Activated naive CD4-positive, alpha-beta T cell treated with anti-CD3 and anti-CD28 coated beads for 36 hours (primary cell): ENCODE measurements around the gene ADAMTSL1. TPM values are rescaled to one million over a fixed set of nuclear protein-coding genes. Genes with fewer than 3 reads are reported as not detected.

Experiments used
- CTCF ChIA-PET: fragments of 350-600 bp; sonication (Branson Sonifier 250); formaldehyde crosslinking; loops from one replicate; lab custom pipeline; 2021; ENCODE audit warnings: antibody characterized with exemption; lab: Charles Lee
- DNase-seq: peaks from one replicate; pipeline ENCODE4 v3.0.0-alpha.2; 2020
- H3K27ac Mint-ChIP-seq: one replicate; pipeline ENCODE4 v1.8.0; 2021; ENCODE audit warnings: mild to moderate bottlenecking, mixed read lengths
- H3K27me3 Mint-ChIP-seq: one replicate; pipeline ENCODE4 v1.8.0; 2021; ENCODE audit warnings: low read depth, mixed read lengths
- H3K36me3 Mint-ChIP-seq: one replicate; pipeline ENCODE4 v1.8.0; 2021; ENCODE audit warnings: low read depth, mixed read lengths
- H3K4me1 Mint-ChIP-seq: one replicate; pipeline ENCODE4 v1.8.0; 2021; ENCODE audit warnings: low read depth, mixed read lengths
- H3K4me3 Mint-ChIP-seq: one replicate; pipeline ENCODE4 v1.8.0; 2021; ENCODE audit warnings: mild to moderate bottlenecking, moderate library complexity, mixed read lengths
- H3K9me3 Mint-ChIP-seq: one replicate; pipeline ENCODE4 v1.8.0; 2021; ENCODE audit warnings: mixed read lengths
- intact Hi-C: fragments of 100-400 bp; cut with micrococcal nuclease; formaldehyde crosslinking; loops from one replicate; pipeline ENCODE4 v1.15.1; 2023
- total RNA-seq, 2 experiments: library from RNA; stranded (reverse); gene quantifications; one replicate each; pipeline ENCODE4 v1.2.3, GENCODE V29; 2021

Gene ADAMTSL1
- total RNA-seq, 2 experiments from 2014 or later = not detected

DNA sequence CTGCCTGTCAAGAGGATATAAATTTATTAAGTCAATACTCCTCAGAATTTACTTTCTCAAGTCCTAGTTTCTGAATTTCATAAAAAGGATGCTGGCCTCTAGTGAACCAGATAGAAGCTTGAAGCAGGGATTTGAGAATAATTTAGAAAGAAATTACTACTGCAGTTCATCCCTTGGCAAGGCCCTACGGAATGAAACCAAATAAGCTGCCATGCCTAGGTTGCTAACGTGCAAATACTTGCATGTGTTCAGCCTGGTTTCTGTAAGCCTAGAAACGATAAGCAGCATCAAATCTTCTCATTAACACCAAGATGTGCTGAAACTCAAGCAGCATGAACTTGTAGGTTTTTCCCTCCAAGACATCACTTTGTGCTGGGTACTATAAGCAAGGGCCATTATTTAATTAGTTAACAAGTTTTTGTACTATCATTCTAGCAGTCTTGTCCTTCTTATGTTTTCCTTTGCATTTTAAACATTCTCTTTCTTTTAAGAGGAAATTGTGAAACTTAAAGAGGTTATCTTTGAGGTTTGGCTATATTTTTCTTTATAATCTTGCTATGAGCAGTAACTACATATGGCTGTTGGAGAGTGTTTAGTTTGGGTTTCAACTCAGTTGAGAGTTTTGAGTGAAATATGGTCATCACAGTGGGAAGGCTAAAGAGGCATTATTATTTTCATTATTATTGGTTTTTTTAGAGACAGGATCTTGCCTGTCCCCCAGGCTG lies 71.8 kb downstream of the ADAMTSL1 start:
- DNase-seq = no peak
- Mint-ChIP-seq H3K9me3 (no peaks in the 10 kb centered on the region), H3K27ac (no peak overlapping the region), H3K27me3 (no peaks in the 10 kb centered on the region), H3K4me3 (no peak overlapping the region), H3K4me1 (no peaks in the 10 kb centered on the region), H3K36me3 (no peaks in the 10 kb centered on the region)
- CTCF ChIA-PET = no interaction called here
- intact Hi-C loops = no loop called here

GRCh38 chr9:18548456-18548855 lies 74.5 kb downstream of the ADAMTSL1 start:
- intact Hi-C loops = no loop called here
- no peaks in the 10 kb centered on the region for H3K36me3 Mint-ChIP-seq
- H3K27ac Mint-ChIP-seq = no peak overlapping the region
- H3K9me3 Mint-ChIP-seq = no peaks in the 10 kb centered on the region
- CTCF ChIA-PET = interaction anchor here (0.6 kb wide), 1 partner anchor 465 kb away, joined by 3 read pairs; no protein-coding TSS in a partner anchor
- no peak for DNase-seq
- H3K4me1 Mint-ChIP-seq = no peaks in the 10 kb centered on the region
- no peaks in the 10 kb centered on the region for H3K27me3 Mint-ChIP-seq
- H3K4me3 Mint-ChIP-seq = no peak overlapping the region

GRCh38 chr9:18549772-18550171 lies 75.8 kb downstream of the ADAMTSL1 start:
- H3K27me3 Mint-ChIP-seq = no peaks in the 10 kb centered on the region
- no peaks in the 10 kb centered on the region for H3K36me3 Mint-ChIP-seq
- no peak overlapping the region for H3K4me3 Mint-ChIP-seq
- CTCF ChIA-PET = interaction anchor here (0.6 kb wide), 1 partner anchor 18 kb away, joined by 3 read pairs; no protein-coding TSS in a partner anchor
- H3K27ac Mint-ChIP-seq = no peak overlapping the region
- intact Hi-C loops = no loop called here
- no peaks in the 10 kb centered on the region for H3K9me3 Mint-ChIP-seq
- no peaks in the 10 kb centered on the region for H3K4me1 Mint-ChIP-seq
- DNase-seq = no peak

DNA sequence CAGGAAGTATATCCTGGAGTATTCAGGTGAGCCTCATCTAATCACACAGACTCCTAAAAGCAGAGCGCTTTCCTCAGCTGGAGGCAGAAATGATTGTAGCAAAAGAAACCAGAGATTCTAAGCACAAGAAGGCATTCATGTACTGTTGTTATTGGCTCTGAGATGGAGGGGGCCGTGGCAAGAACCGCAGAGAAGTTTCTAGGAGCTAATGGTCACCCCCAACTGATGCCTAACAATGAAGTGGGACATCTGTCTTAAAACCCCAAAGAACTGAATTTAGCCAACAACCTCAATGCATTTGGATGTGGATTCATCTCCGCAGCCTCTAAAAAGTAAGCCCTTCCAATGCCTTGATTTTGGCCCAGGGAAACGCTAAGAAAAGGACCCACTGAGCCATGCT lies 76.3 kb downstream of the ADAMTSL1 start:
- Mint-ChIP-seq H3K9me3 (no peaks in the 10 kb centered on the region), H3K27me3 (no peaks in the 10 kb centered on the region), H3K4me3 (no peak overlapping the region), H3K4me1 (no peaks in the 10 kb centered on the region), H3K27ac (no peak overlapping the region), H3K36me3 (no peaks in the 10 kb centered on the region)
- DNase-seq = no peak
- intact Hi-C loops = no loop called here
- CTCF ChIA-PET = interaction anchor here (0.6 kb wide), 1 partner anchor 18 kb away, joined by 3 read pairs; no protein-coding TSS in a partner anchor

DNA sequence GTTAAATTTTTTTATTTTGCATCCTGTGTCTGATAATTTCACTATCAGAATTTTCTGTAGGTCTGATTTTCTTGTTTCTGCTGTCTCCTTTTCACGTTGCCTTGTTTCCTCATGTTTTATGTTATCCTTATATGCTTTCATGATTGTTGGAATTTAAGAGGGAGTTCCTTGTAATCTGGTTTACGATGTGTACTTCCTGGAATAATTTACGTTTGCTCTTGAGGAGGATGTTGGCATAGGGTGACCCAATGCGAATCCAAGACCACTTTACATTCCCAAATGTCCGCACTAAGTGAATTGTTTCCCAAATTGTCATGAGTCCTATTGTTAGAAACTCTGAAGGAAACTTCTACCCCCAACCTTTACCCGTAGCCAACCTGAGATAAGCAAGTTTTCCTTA lies 80.3 kb downstream of the ADAMTSL1 start:
- CTCF ChIA-PET = no interaction called here

DNA sequence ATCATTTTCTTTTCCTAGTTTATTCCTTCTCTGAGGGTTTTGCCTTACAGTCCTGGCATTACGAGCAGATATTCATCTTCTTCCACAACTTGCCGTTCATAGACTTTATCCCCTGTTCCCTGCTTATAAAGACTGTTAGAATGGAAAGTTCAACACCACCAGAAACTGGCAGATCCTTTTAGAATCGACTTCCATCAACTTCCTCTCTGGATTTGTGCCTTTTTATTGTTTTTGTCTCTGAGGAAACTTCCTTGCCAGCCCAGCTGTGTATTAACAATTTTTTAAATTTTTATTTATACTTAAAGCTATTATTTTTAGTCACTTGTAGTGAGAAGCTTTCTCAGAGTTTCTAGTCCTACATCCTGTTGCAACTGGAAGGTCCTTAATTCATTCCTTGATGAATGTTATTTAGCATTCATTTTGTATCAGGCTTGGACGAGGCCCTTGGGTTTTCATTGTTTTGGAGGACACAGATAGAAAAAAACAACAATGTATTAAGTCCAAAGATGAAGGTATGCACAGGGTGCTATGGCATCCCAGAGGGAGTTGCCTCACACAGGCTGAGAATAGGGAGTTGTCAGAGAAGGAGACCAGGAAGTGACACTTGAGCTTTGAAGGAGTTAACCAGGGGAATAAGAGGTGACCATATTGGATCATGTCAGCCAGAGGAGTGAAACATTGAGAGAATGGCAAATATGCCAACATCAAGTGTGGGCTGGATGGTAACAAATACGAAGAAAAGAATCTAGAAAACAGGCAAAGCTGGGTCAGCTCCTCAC lies 81.3 kb downstream of the ADAMTSL1 start:
- DNase-seq = no peak
- H3K27me3 Mint-ChIP-seq = no peaks in the 10 kb centered on the region
- intact Hi-C loops = no loop called here
- H3K4me1 Mint-ChIP-seq = no peaks in the 10 kb centered on the region
- no peak overlapping the region for H3K4me3 Mint-ChIP-seq
- no peaks in the 10 kb centered on the region for H3K36me3 Mint-ChIP-seq
- H3K27ac Mint-ChIP-seq = no peak overlapping the region
- H3K9me3 Mint-ChIP-seq = peaks cover 7% of the 10 kb centered on the region
- CTCF ChIA-PET = no interaction called here

More for the DNA sequence above, 80.3 kb downstream of the ADAMTSL1 start:
- Mint-ChIP-seq H3K4me1 (no peaks in the 10 kb centered on the region), H3K9me3 (no peaks in the 10 kb centered on the region), H3K27ac (no peak overlapping the region), H3K4me3 (no peak overlapping the region), H3K27me3 (no peaks in the 10 kb centered on the region), H3K36me3 (no peaks in the 10 kb centered on the region)
- intact Hi-C loops = no loop called here
- no peak for DNase-seq

DNA sequence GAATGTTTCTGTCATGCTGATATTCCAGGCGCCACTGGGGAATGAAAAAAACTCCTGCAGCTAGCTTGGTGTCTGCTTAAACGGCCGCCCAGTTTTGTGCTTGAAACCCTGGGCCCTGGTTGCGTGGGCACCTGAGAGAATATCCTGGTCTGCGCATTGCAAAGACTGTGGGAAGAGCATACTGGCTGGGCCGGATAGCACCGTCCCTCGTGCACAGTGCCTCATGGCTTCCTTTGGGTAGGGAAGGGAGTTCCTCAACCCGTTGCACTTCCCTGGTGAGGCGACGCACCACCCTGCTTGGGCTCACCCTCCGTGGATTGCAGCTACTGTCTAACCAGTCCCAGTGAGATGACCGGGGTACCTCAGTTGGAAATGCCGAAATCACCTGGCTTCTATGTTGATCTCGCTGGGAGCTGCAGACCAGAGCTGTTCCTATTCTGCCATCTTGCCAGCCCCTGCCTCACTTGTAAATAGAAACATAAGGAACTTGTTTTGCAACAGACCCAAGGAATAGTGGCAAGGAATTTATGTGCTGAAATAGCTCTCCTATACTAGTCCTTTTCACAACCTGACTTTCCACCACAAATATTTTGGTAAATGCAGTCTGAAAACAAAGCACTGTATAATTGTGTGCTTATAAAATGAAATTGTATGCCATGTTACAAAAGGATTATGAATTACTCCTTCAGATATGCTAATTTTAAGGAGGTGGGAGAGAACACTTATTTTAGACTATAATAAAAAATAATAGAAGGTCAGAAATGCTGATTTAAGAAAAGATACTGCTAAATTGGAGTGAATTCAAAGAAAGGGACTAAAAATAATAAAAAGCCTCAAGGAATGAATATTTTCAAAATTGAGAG lies 90.3 kb downstream of the ADAMTSL1 start:
- H3K27ac Mint-ChIP-seq = no peak overlapping the region
- H3K9me3 Mint-ChIP-seq = peaks cover 12% of the 10 kb centered on the region
- no peaks in the 10 kb centered on the region for H3K27me3 Mint-ChIP-seq

DNA sequence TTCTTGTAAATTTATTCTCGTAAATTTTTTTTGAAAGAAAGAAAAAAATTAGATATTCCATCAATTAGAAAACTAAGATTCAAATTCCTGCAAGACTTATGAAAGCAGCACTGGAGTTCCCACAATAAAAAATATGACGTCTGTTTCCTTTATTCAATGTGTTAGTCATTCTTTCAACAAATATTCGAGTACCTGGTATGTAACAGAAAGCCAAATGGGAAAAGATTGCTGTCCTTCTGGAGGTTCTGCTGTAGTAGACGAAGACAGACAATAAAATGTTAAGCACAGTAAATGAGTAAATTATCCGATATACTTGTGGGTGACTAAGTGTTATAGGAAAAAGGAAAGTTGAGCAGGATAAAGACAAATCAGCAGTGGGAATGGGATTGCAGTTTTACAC lies 92.2 kb downstream of the ADAMTSL1 start:
- intact Hi-C loops = no loop called here
- H3K27me3 Mint-ChIP-seq = no peaks in the 10 kb centered on the region
- H3K36me3 Mint-ChIP-seq = no peaks in the 10 kb centered on the region
- H3K4me3 Mint-ChIP-seq = no peak overlapping the region
- no peaks in the 10 kb centered on the region for H3K4me1 Mint-ChIP-seq
- H3K27ac Mint-ChIP-seq = no peak overlapping the region
- no peak for DNase-seq
- CTCF ChIA-PET = no interaction called here
- peaks cover 1% of the 10 kb centered on the region for H3K9me3 Mint-ChIP-seq

More for the DNA sequence above, 90.3 kb downstream of the ADAMTSL1 start:
- DNase-seq = no peak
- CTCF ChIA-PET = no interaction called here
- H3K36me3 Mint-ChIP-seq = no peaks in the 10 kb centered on the region
- H3K4me1 Mint-ChIP-seq = no peaks in the 10 kb centered on the region
- no peak overlapping the region for H3K4me3 Mint-ChIP-seq
- intact Hi-C loops = no loop called here

DNA sequence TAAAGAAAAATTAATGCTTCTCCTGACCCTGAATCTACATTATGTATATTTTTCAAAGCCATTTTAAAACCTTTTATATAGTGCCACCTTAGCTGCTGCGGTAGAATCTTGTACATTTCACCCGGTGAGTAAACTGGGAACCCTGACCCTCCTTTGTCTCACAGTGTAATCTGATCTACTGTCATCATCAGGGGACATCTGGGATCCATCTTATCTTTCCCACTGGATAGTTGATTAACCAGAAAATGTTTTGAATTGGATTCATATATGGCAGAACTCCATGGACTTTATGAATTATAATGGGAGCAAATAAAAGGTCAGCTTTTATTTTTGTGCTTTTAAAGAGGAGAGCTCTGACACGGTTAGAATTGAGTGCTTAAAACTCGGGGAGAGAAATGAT lies 95.0 kb downstream of the ADAMTSL1 start:
- CTCF ChIA-PET = no interaction called here
- Mint-ChIP-seq H3K27me3 (no peaks in the 10 kb centered on the region), H3K27ac (no peak overlapping the region), H3K4me1 (no peaks in the 10 kb centered on the region), H3K36me3 (no peaks in the 10 kb centered on the region), H3K9me3 (no peaks in the 10 kb centered on the region), H3K4me3 (no peak overlapping the region)
- DNase-seq = no peak
- intact Hi-C loops = no loop called here

DNA sequence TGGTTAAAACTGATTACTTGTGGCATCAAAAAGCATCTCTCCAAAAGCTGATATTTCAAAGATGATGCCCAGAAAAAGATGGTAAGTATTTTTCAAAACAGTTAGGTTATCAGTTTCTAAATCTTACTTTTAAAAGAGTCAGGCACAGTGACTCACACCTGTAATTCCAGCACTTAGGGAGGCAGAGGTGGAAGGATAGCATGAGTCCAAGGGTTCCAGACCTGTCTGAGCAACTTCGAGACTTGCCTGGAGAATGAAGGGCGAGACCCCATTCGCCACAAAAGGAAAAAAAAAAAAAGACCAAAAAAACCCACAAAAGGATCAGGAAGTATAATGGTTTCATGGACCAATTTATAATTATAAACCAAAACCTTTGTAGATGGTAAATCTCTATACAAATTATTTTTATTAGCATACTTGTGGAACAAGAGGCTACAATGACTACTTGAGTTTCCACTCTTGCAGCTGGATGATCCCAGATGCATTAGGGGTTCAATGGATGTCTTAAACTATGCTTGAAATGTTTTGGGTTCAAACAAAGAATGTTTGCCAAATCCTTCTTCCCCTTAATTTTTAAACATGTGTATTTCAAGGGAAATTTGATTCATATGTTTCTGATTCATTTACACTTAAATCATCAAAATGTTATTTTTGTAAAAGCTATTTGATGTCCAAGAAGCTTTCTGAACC lies 96.1 kb downstream of the ADAMTSL1 start:
- Mint-ChIP-seq H3K4me1 (no peaks in the 10 kb centered on the region), H3K27ac (no peak overlapping the region)

DNA sequence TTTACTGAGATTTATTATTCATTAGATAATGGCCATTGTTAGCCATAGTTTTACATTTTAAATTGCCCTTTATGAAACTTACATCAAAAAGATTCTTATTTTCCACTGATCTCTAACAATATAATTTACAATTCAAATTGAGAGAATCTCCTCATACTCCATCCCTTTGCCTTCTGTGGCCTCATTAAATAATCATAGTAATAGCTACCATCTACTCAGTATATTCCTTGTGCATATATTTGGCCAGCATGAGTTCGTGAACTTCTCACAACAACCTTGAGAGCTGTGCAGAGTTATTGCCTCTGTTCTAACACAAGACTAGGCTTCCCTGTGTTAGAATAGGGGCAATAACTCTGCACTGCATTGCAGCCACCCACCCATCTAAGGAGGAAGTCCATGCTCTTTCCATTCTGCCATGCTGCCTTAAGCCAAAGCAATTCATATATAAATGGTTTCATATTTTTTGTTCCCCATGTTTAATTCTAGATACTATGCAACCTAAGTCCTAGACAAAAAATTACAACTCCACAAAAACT lies 99.1 kb downstream of the ADAMTSL1 start:
- intact Hi-C loops = no loop called here

More for the DNA sequence above, 96.1 kb downstream of the ADAMTSL1 start:
- DNase-seq = no peak
- intact Hi-C loops = no loop called here
- CTCF ChIA-PET = no interaction called here
- H3K36me3 Mint-ChIP-seq = no peaks in the 10 kb centered on the region
- H3K9me3 Mint-ChIP-seq = no peaks in the 10 kb centered on the region
- no peak overlapping the region for H3K4me3 Mint-ChIP-seq
- H3K27me3 Mint-ChIP-seq = no peaks in the 10 kb centered on the region

More for the DNA sequence above, 99.1 kb downstream of the ADAMTSL1 start:
- DNase-seq = no peak
- CTCF ChIA-PET = no interaction called here
- H3K27me3 Mint-ChIP-seq = no peaks in the 10 kb centered on the region
- H3K27ac Mint-ChIP-seq = no peak overlapping the region
- no peaks in the 10 kb centered on the region for H3K36me3 Mint-ChIP-seq
- no peaks in the 10 kb centered on the region for H3K4me1 Mint-ChIP-seq
- H3K4me3 Mint-ChIP-seq = no peak overlapping the region
- H3K9me3 Mint-ChIP-seq = no peaks in the 10 kb centered on the region
